ENCODE measurements around the gene DLG2. TPM values are rescaled to one million over a fixed set of nuclear protein-coding genes. Genes with fewer than 3 reads are reported as not detected.

The DLG2 gene
- total RNA-seq, 1 experiment from 2014 or later, result 1.8 TPM

DNA sequence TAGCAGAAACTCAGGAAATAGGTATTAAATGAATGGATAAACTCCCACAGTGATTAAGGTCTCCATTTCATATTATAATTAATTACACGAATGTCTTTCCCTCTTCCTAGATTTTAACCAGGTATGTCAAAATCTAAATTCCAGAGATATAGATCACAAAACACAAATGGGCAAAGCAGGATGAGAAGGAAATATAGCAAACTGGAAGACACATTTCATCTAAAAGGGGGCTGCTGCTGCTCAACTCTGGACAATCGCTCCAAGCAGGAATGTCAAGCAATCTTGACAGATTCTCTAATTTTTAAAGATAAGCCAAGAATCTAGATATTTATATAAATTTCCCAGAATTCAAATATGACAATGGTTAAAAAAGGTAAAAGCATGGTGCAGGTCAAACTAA, 1786.8 kb downstream of the DLG2 start:
- DNase-seq, result no peak
- Histone ChIP-seq H3K27me3 (ENCODE audit: control insufficient read depth, insufficient read depth, low read length) (no peaks in the 10 kb centered on the region), H3K4me3 (ENCODE audit: insufficient read depth, low read depth, low read length) (no peak overlapping the region), H3K36me3 (replicated peaks; ENCODE audit: control insufficient read depth, insufficient read depth, low read length) (no peaks in the 10 kb centered on the region)

DNA sequence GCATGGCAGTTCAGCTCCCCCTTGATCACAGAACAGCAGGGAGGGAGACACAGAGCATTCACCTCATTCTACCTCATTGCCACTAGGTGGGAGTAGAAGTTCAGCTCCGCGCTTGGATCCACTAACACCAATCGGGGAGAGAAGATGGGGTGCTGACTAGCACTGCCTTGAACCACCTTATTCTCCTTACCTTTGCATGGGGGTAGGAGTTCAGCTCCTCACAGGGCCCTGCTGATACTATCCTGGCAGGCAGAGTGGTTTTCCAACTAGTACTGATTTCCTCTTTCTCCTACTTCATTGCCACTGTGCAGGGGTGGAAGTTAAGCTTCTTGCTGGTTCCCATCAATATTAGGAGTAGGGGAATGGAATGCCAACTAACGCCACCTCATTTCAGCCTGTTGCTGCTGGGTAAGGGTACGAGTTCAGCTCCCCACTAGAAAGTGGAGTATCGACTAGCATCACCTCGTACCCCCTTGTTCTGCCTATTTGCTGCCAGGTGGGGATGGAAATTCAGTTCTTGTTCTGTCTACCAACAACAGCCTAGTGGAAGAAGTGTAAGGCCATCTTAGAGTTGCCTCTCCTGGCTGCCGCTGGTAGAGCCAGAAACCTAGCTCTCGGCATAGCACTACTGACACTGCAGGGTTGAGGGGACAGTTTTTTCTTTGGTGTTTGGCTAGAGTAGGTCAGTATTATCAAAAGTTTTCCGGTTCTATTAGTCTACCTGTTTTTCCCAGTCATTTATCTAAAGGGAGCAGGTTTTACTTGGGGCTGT, 1790.1 kb downstream of the DLG2 start:
- no peaks in the 10 kb centered on the region for H3K27me3 ChIP-seq (ENCODE audit: control insufficient read depth, insufficient read depth, low read length)
- DNase-seq, result peak; percentile 63
- no peak overlapping the region for H3K4me3 ChIP-seq (ENCODE audit: insufficient read depth, low read depth, low read length)
- H3K36me3 ChIP-seq (replicated peaks; ENCODE audit: control insufficient read depth, insufficient read depth, low read length), result no peaks in the 10 kb centered on the region

DNA sequence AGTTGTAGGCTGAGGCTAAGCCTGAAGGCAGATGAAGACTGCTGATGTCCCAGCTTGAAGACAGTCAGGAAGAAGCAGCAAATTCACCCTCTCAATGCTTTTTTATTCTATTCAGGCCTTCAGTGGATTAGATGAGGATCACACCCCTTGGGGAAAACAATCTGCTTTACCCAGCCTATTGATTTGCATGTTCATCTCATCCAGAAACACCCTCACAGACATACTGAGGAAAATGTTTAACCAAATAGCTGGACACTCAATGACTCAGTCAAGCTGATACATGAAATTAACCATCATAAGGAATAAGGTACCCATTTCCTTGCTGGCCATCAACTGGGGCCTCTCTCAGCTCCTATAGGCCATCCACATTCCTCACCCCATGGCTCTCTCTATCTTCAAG, 1791.1 kb downstream of the DLG2 start:
- Histone ChIP-seq H3K4me3 (ENCODE audit: insufficient read depth, low read depth, low read length) (no peak overlapping the region), H3K36me3 (replicated peaks; ENCODE audit: control insufficient read depth, insufficient read depth, low read length) (no peaks in the 10 kb centered on the region), H3K27me3 (ENCODE audit: control insufficient read depth, insufficient read depth, low read length) (no peaks in the 10 kb centered on the region)
- DNase-seq, result no peak

DNA sequence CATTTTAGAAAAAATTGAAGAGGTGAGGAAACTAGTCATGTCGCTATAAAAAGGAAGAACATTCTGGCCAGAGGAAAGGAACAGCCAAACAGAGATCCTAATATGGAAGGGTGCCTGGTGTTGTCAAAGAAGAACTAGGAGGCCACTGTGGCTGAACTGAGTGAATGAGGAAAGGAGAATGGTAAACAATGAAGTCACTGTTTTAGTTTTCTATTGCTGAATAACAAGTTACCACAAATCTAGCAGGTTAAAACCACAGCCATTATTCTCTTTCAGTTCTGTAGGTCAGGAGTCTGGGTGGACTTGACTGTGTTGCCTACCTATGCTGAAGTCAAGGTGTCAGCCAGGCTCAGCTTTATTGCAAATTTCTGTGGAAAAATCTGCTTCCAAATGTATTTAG, 1791.7 kb downstream of the DLG2 start:
- Histone ChIP-seq H3K4me3 (ENCODE audit: insufficient read depth, low read depth, low read length) (no peak overlapping the region), H3K36me3 (replicated peaks; ENCODE audit: control insufficient read depth, insufficient read depth, low read length) (no peaks in the 10 kb centered on the region), H3K27me3 (ENCODE audit: control insufficient read depth, insufficient read depth, low read length) (no peaks in the 10 kb centered on the region)
- no peak for DNase-seq

DNA sequence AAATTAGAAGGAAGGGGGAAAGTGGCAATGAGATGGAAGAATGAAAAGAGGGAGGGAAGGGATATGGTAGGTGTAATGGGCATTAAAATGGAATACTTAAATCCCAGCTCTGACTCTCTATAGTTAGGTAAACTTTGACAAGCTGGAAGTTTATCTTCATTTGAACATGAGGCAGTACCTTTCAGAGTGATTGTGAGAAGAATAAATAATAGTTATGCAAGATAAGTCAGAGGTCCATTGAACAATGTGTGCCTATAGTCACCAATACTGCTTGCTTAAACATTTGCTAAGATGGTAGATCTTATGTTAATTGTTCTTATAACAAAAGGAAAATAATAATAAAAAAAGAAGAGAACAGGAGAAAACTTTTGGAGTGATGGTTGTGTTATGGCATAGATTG, 1795.2 kb downstream of the DLG2 start:
- Histone ChIP-seq H3K36me3 (replicated peaks; ENCODE audit: control insufficient read depth, insufficient read depth, low read length) (no peaks in the 10 kb centered on the region), H3K27me3 (ENCODE audit: control insufficient read depth, insufficient read depth, low read length) (no peaks in the 10 kb centered on the region), H3K4me3 (ENCODE audit: insufficient read depth, low read depth, low read length) (no peak overlapping the region)
- no peak for DNase-seq

DNA sequence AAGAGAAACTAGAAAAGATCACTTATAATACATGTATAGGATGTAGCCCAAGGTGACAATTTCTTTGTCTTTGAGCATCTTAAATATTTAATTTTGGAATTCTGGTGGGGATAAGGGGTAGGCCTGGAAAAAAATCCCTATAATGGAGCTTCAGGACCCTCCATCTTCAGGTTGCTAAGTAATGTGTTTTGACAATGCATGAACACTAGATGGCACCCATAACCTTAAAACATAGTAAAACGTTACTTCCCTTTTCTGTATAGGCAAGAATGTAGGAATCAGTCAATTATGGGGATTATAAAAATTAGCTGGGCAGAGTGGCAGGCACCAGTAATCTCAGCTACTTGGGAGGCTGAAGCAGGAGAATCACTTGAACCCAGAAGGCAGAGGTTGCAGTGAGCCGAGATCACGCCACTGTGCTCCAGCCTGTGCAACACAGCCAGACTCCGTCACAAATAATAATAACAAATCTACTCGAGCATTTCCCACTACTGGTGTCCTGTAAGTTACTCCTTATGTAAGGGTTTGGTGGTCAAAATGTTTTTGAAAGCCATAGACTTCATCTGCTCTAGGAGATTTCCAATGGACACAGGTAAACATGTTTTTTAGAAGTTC, 1799.1 kb downstream of the DLG2 start:
- no peak for DNase-seq
- no peaks in the 10 kb centered on the region for H3K36me3 ChIP-seq (replicated peaks; ENCODE audit: control insufficient read depth, insufficient read depth, low read length)
- H3K27me3 ChIP-seq (ENCODE audit: control insufficient read depth, insufficient read depth, low read length), result no peaks in the 10 kb centered on the region
- H3K4me3 ChIP-seq (ENCODE audit: insufficient read depth, low read depth, low read length), result no peak overlapping the region

DNA sequence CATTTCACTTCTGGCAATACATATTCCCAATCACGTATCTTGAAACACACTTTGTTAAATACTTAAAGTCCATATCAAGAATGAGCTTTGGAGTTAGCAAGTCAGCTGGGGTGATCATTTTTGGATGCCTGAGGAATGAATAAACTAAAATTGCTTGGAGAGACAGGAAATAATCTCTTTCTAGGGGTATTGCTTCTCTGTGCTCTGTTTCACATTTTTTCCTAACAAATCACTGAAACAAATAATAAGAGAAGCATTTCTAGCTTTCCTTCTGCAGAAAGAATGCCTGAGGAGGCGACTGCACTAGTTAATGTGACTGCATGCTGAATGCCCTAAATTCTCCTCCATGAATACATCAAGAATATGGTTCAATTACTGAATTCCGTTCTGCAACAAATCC, 1799.6 kb downstream of the DLG2 start:
- Histone ChIP-seq H3K36me3 (replicated peaks; ENCODE audit: control insufficient read depth, insufficient read depth, low read length) (no peaks in the 10 kb centered on the region), H3K27me3 (ENCODE audit: control insufficient read depth, insufficient read depth, low read length) (no peaks in the 10 kb centered on the region), H3K4me3 (ENCODE audit: insufficient read depth, low read depth, low read length) (no peak overlapping the region)
- no peak for DNase-seq

DNA sequence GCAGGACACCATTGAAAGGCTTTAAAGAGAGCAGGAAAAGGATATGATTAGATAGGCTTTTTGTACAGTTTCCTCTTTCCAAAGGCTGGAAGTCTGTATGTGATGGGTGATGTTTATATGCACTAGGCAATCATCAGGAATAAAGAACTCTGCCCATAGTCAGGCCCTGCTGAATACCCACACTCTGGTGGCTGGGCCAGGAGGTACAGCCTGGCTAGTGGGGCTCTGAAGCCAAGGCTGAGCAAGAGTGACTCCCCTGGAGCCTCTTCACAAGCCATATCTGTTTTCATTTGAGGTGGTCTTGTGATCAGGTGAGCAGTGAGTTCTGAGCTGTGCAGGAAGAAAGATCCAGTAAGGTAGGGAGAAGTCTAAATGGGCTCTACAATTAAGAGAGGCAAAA, 1801.1 kb downstream of the DLG2 start:
- DNase-seq, result no peak
- H3K27me3 ChIP-seq (ENCODE audit: control insufficient read depth, insufficient read depth, low read length), result no peaks in the 10 kb centered on the region
- no peak overlapping the region for H3K4me3 ChIP-seq (ENCODE audit: insufficient read depth, low read depth, low read length)
- H3K36me3 ChIP-seq (replicated peaks; ENCODE audit: control insufficient read depth, insufficient read depth, low read length), result no peaks in the 10 kb centered on the region

DNA sequence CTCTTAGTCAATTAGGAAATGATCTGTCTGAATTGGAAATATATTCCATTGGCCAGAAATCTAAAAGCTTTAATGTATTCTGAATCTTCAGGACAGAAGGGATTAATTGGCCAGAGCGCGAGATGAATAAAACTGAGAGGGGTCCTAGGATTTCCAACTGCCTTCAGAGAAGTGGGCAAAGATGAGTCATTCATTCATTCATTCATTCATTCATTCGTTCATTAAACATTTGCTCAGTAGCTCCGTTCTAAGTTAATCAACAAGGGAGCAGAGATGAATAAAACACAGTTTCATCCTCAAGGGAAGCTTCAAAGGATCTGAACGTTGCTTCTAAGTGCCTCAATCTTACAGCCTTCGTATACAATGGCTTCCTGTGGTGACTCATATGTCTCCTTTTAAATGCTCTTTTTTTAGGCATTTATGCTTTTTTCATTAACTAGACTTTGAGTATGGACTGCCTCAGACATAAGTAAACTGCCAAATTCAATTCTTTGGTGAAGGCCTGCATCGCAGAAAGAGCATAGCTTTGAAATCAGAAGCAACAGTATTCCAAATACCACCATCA, 1803.6 kb downstream of the DLG2 start:
- no peak for DNase-seq
- Histone ChIP-seq H3K4me3 (ENCODE audit: insufficient read depth, low read depth, low read length) (no peak overlapping the region), H3K27me3 (ENCODE audit: control insufficient read depth, insufficient read depth, low read length) (no peaks in the 10 kb centered on the region), H3K36me3 (replicated peaks; ENCODE audit: control insufficient read depth, insufficient read depth, low read length) (no peaks in the 10 kb centered on the region)

DNA sequence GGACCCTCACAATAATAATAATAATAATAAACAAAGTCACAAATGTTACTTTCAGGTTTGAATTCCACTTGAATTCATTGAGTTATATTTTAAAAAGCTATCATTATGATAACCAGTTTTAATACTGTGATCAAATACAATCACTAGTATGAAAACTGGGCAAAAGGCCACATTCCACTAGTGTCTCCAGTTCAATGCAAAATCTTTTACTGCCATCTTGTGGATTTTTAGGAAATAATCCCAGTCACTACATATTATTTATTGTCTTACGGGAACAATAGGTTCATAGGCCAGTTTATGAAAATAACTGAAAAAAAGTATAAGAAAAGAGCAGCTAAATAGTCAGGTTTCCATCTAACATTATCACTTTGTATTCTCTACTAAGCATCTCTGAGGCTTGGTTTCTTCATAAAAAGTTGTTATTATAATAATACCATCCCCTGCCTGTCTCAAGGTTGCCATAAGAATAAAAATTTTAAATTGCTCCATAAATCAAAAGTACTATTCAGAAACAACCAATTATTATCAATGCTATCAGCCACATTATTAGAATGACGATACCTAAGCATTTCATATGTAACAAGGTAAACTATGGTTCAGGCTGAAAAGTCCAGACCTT, 1807.1 kb downstream of the DLG2 start:
- DNase-seq, result no peak
- H3K36me3 ChIP-seq (replicated peaks; ENCODE audit: control insufficient read depth, insufficient read depth, low read length), result no peaks in the 10 kb centered on the region
- no peaks in the 10 kb centered on the region for H3K27me3 ChIP-seq (ENCODE audit: control insufficient read depth, insufficient read depth, low read length)
- H3K4me3 ChIP-seq (ENCODE audit: insufficient read depth, low read depth, low read length), result no peak overlapping the region

DNA sequence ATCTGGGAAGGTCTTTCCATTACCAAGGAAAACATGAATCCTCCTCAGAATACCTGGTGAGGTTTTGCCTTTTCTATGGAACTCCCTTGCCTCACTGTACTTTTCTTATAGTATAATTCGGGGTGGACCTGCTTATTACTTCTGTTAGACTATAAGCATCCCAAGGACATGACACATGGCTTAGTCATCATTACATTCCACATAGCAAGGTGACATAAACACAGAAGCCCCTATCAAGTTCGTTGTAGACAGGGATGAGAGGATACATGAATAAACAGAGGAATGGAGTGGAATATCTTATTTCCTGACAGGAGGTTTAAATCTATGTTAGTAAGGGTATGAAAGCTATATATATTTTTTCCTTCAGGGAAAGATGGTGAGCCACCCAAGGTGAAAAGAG, 1808.8 kb downstream of the DLG2 start:
- H3K27me3 ChIP-seq (ENCODE audit: control insufficient read depth, insufficient read depth, low read length), result no peaks in the 10 kb centered on the region
- DNase-seq, result no peak
- H3K36me3 ChIP-seq (replicated peaks; ENCODE audit: control insufficient read depth, insufficient read depth, low read length), result no peaks in the 10 kb centered on the region
- no peak overlapping the region for H3K4me3 ChIP-seq (ENCODE audit: insufficient read depth, low read depth, low read length)

DNA sequence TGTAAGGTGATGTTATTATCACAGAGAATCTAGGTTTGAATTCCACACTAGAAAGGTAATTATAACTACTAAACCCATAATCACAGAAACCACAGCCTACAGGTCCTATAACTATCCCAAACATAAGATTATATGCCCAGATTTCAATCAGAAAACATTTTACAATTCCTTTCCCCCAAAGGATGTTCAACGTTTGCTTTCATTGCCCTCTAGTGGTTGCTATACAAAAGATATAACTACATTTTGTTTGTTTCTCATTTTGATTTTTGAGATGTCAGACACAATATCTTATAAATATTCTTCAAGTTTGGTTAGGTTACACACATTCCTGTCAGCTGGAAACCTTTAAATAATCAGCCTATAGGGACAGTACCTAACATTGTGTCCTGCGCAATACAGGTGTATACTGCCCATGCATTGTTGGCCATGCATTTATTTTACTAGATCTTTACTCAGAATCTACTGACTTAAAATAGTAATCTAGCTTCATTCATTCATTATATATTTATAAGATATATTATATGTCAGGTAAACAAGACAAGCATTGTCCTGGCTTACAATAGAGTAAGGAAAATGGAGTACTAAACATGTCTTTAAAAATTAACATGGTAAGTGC, 1810.5 kb downstream of the DLG2 start:
- Histone ChIP-seq H3K27me3 (ENCODE audit: control insufficient read depth, insufficient read depth, low read length) (no peaks in the 10 kb centered on the region), H3K36me3 (replicated peaks; ENCODE audit: control insufficient read depth, insufficient read depth, low read length) (no peaks in the 10 kb centered on the region), H3K4me3 (ENCODE audit: insufficient read depth, low read depth, low read length) (no peak overlapping the region)
- DNase-seq, result no peak

DNA sequence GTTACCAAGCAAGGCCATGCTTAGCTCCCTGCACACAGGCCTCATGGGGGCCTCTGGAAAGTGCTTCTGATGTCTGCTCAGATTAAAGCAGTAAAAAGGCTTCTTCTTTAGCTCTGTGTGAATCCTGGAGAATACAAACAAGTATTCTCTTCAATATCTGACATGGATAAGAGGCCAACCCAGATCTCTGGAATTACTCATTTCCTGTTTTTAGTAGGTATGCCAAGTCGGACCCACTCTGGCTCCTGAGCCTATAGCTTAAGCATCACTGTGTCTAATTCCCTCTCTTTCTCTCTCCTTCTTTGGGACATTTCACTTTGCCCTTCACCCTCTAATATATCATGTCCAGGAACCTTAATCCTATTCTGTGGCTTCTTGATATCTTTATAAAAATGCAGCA, 1811.4 kb downstream of the DLG2 start:
- Histone ChIP-seq H3K36me3 (replicated peaks; ENCODE audit: control insufficient read depth, insufficient read depth, low read length) (no peaks in the 10 kb centered on the region), H3K4me3 (ENCODE audit: insufficient read depth, low read depth, low read length) (no peak overlapping the region), H3K27me3 (ENCODE audit: control insufficient read depth, insufficient read depth, low read length) (no peaks in the 10 kb centered on the region)
- DNase-seq, result no peak

DNA sequence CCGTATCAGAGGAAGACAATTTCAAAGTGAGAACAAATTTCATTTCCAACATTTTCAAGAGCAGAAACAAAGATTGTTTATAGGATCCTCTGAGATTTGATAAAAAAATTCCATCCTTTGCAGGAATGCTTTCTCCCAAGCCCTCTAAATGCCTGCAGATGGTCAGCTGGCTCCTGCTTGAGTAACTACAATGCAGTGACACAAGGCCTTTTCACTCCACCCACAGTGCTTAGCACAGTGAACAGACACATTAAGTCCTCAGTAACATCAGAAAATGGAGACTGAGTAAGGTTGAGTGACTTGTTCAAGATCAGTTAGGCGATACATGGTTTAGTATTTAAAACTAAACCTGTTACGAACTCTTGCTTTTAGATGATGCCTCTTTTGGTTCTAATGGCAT, 1813.8 kb downstream of the DLG2 start:
- no peaks in the 10 kb centered on the region for H3K27me3 ChIP-seq (ENCODE audit: control insufficient read depth, insufficient read depth, low read length)
- H3K4me3 ChIP-seq (ENCODE audit: insufficient read depth, low read depth, low read length), result no peak overlapping the region
- DNase-seq, result no peak
- H3K36me3 ChIP-seq (replicated peaks; ENCODE audit: control insufficient read depth, insufficient read depth, low read length), result no peaks in the 10 kb centered on the region

DNA sequence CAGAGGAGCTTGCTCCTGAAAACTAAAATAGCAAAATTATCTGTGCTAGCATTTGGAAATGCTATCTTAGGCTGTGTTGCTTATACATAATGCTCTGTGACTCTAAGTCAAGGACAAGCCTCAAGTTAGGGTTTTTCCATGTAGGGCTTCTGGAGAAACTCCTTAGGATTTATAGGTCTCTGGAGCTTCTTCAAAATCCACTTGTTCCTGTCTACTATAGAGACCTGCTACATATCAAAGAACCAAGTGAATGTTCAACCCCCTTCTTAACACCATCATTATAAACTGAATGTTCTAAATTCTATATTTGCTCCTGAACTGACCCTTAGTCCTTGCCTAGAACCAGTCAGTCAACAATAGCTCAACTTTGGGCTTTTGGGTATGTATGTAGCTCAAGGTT, 1817.9 kb downstream of the DLG2 start:
- H3K36me3 ChIP-seq (replicated peaks; ENCODE audit: control insufficient read depth, insufficient read depth, low read length), result no peaks in the 10 kb centered on the region
- H3K4me3 ChIP-seq (ENCODE audit: insufficient read depth, low read depth, low read length), result no peak overlapping the region
- no peaks in the 10 kb centered on the region for H3K27me3 ChIP-seq (ENCODE audit: control insufficient read depth, insufficient read depth, low read length)
- no peak for DNase-seq

All from H7 (cell line).